GM12878 (cell line): ENCODE results near the gene MAP3K7CL. TPM values are rescaled to one million over a fixed set of nuclear protein-coding genes. Genes with fewer than 3 reads are reported as not detected.

Experiments
- ATAC-seq: fragments of 200-7000 bp; cut with Tn5 transposase; 3 replicates; pipeline ENCODE4 v1.9.1; 2020; ENCODE audit warnings: mild to moderate bottlenecking, moderate library complexity
- BruUV-seq: library from RNA; stranded (reverse); fragments of 400-500 nt; replicated peaks from 2 replicates; lab custom pipeline; 2021; lab: Mats Ljungman, UMichigan
- CTCF ChIA-PET: fragments of 300-600 bp; sonication (Branson Sonifier 250); formaldehyde crosslinking; extraction: SDS; loops from one replicate; lab custom pipeline; 2021; ENCODE audit warnings: inconsistent platforms; lab: Yijun Ruan, JAX
- POLR2A ChIA-PET: fragments of 350-600 bp; formaldehyde crosslinking; extraction: SDS; loops from one replicate; lab custom pipeline; 2021; ENCODE audit warnings: inconsistent platforms; lab: Charles Lee
- RAD21 ChIA-PET: fragments of 300-600 bp; sonication (Branson Sonifier 250); formaldehyde crosslinking; loops from one replicate; lab custom pipeline; 2023; ENCODE audit warnings: antibody characterized with exemption; ENCODE audit not compliant: unreplicated experiment; lab: Charles Lee
- SMC1A ChIA-PET: fragments of 300-600 bp; sonication (Branson Sonifier 250); formaldehyde crosslinking; loops from one replicate; lab custom pipeline; 2023; ENCODE audit not compliant: unreplicated experiment, uncharacterized antibody; lab: Charles Lee
- DNase-seq: peaks from one replicate; pipeline ENCODE4 v3.0.0-alpha.2; 2011; ENCODE audit warnings: low read depth, low spot score
- FAIRE-seq: peaks from 3 replicates; lab custom pipeline; 2011; peaks lifted over from hg19 to GRCh38; lab: Jason Lieb, UNC
- H2AFZ ChIP-seq: 2 replicates; pipeline ENCODE4 v1.6.0; 2011; ENCODE audit warnings: low read depth, low read length, control low read depth; ENCODE audit not compliant: control insufficient read depth
- H3K27ac ChIP-seq: 2 replicates; pipeline ENCODE4 v1.5.1; 2011; ENCODE audit warnings: control low read depth; ENCODE audit not compliant: control insufficient read depth, insufficient read depth
- H3K27me3 ChIP-seq, 2 experiments: replicated peaks in 1 of 2; 2 replicates each; pipeline versions ENCODE4 v1.6.0 to v1.6.1; 2011; ENCODE audit warnings: low read length in 1 of 2; ENCODE audit not compliant: control insufficient read depth in 2 of 2, insufficient read depth in 2 of 2
- H3K36me3 ChIP-seq, 2 experiments: 2 replicates each; pipeline ENCODE4 v1.5.1; 2011; ENCODE audit warnings: low read length in 1 of 2; ENCODE audit not compliant: control insufficient read depth in 2 of 2, insufficient read depth in 2 of 2
- H3K4me1 ChIP-seq: 2 replicates; pipeline ENCODE4 v1.6.1; 2011; ENCODE audit warnings: mild to moderate bottlenecking, low read length, moderate library complexity, mixed read lengths; ENCODE audit not compliant: control insufficient read depth, insufficient read depth
- H3K4me2 ChIP-seq: 2 replicates; pipeline ENCODE4 v1.6.0; 2011; ENCODE audit warnings: control low read depth; ENCODE audit not compliant: control insufficient read depth, insufficient read depth
- H3K4me3 ChIP-seq: fragments of 200-600 bp; sonication (generic); 2 replicates; pipeline ENCODE4 v1.5.1; 2016
- H3K79me2 ChIP-seq: 2 replicates; pipeline ENCODE4 v1.6.0; 2011; ENCODE audit warnings: low read length; ENCODE audit not compliant: control insufficient read depth, insufficient read depth
- H3K9ac ChIP-seq: 2 replicates; pipeline ENCODE4 v1.8.0; 2011; ENCODE audit warnings: low read length, control low read depth, mixed read lengths; ENCODE audit not compliant: control insufficient read depth, insufficient read depth
- H3K9me3 ChIP-seq: replicated peaks from 3 replicates; pipeline ENCODE4 v1.5.1; 2011; ENCODE audit warnings: mild to moderate bottlenecking, low read length; ENCODE audit not compliant: control insufficient read depth, insufficient read depth
- H4K20me1 ChIP-seq: 2 replicates; pipeline ENCODE4 v1.6.0; 2011; ENCODE audit not compliant: control insufficient read depth, insufficient read depth
- ATF7 ChIP-seq: fragments of 450-650 bp; IDR thresholded peaks from 2 replicates; pipeline ENCODE4 v1.6.1; 2016; ENCODE audit warnings: low read depth, mild to moderate bottlenecking
- BACH1 ChIP-seq: fragments of 450-650 bp; IDR thresholded peaks from 2 replicates; pipeline ENCODE4 v1.6.1; 2017; ENCODE audit warnings: mild to moderate bottlenecking, borderline replicate concordance
- BRCA1 ChIP-seq: IDR thresholded peaks from 2 replicates; pipeline ENCODE4 v1.6.1; 2011; ENCODE audit warnings: low read depth, low read length, improper control_type of control experiment
- CEBPB ChIP-seq, 2 experiments: fragments of 150-350 bp in 1 of 2; IDR thresholded peaks; 2 replicates each; pipeline ENCODE4 v1.6.1; 2012 to 2014; ENCODE audit warnings: low read depth in 2 of 2, low read length in 2 of 2, borderline replicate concordance in 1 of 2, inconsistent platforms in 1 of 2
- E2F8 ChIP-seq: fragments of 450-650 bp; IDR thresholded peaks from 2 replicates; pipeline ENCODE4 v1.6.1; 2018; ENCODE audit warnings: mild to moderate bottlenecking, low read depth, moderate library complexity; ENCODE audit not compliant: partially characterized antibody
- EZH2 ChIP-seq: IDR thresholded peaks from 2 replicates; pipeline ENCODE4 v1.6.1; 2012; ENCODE audit warnings: low read depth, mild to moderate bottlenecking, control low read depth, inconsistent platforms, low read length, borderline replicate concordance; ENCODE audit not compliant: control insufficient read depth
- FOXM1 ChIP-seq: IDR thresholded peaks from 2 replicates; pipeline ENCODE4 v1.6.1; 2012; ENCODE audit warnings: low read depth, mild to moderate bottlenecking, inconsistent platforms, low read length, moderate library complexity
- HDAC6 ChIP-seq: fragments of 200-600 bp; sonication (generic); IDR thresholded peaks from one replicate; pipeline ENCODE4 v1.8.0; 2017; ENCODE audit warnings: antibody characterized with exemption; ENCODE audit not compliant: unreplicated experiment
- HDGF ChIP-seq: fragments of 450-650 bp; IDR thresholded peaks from 2 replicates; pipeline ENCODE4 v1.6.1; 2016; ENCODE audit warnings: antibody characterized with exemption
- IKZF1 ChIP-seq: fragments of 450-650 bp; conservative IDR thresholded peaks from 2 replicates; pipeline ENCODE4 v1.6.1; 2017; ENCODE audit warnings: antibody characterized with exemption, mild to moderate bottlenecking
- NBN ChIP-seq: fragments of 450-650 bp; IDR thresholded peaks from 2 replicates; pipeline ENCODE4 v1.6.1; 2016
- NR2F1 ChIP-seq: fragments of 450-650 bp; conservative IDR thresholded peaks from 2 replicates; pipeline ENCODE4 v1.6.1; 2017; ENCODE audit warnings: mild to moderate bottlenecking
- POLR2A ChIP-seq: IDR thresholded peaks from 2 replicates; pipeline ENCODE4 v1.6.1; 2011; ENCODE audit warnings: low read depth, mild to moderate bottlenecking, low read length
- RBBP5 ChIP-seq: fragments of 200-600 bp; sonication (generic); conservative IDR thresholded peaks from 2 replicates; pipeline ENCODE4 v1.6.1; 2016
- RCOR1 ChIP-seq: conservative IDR thresholded peaks from 2 replicates; pipeline ENCODE4 v1.6.1; 2012; ENCODE audit warnings: low read depth, low read length, improper control_type of control experiment
- SMAD5 ChIP-seq: IDR thresholded peaks from 2 replicates; pipeline ENCODE4 v1.6.1; 2016; ENCODE audit warnings: antibody characterized with exemption, low read depth
- STAT3 ChIP-seq: IDR thresholded peaks from 2 replicates; pipeline ENCODE4 v1.6.1; 2011; ENCODE audit warnings: low read depth, low read length, improper control_type of control experiment
- WRNIP1 ChIP-seq: IDR thresholded peaks from 2 replicates; pipeline ENCODE4 v1.6.1; 2011; ENCODE audit warnings: low read depth, low read length, improper control_type of control experiment, borderline replicate concordance
- YY1 ChIP-seq: IDR thresholded peaks from 2 replicates; pipeline ENCODE4 v1.6.1; 2011; ENCODE audit warnings: low read depth, mild to moderate bottlenecking, low read length
- WGBS: methylation state at CpG from one replicate; pipeline ENCODE4 v1.1.6; 2016; ENCODE audit warnings: low lambda C conversion rate; ENCODE audit not compliant: insufficient replicate concordance, insufficient coverage; ENCODE audit errors: missing lambda C conversion rate; 5-methylcytosine and 5-hydroxymethylcytosine counted together
- in situ Hi-C: fragments of 300-500 bp; cut with MboI; formaldehyde crosslinking; loops from 9 replicates; pipeline ENCODE4 v1.14.3; 2018; ENCODE audit warnings: mixed read lengths
- intact Hi-C: fragments of 100-400 bp; cut with micrococcal nuclease; formaldehyde crosslinking; loops from one replicate; pipeline ENCODE4 v1.14.2; 2022; ENCODE audit not compliant: unreplicated experiment
- polyA plus RNA-seq, 11 experiments: library from polyadenylated mRNA; depleted of rRNA in 4 of 11; unstranded in 6 of 11; stranded (reverse) in 5 of 11; fragments of >200 nt; fragmentation: Nextera tagmentation in 4 of 11; fragmentation: Illumina TruSeq in 1 of 11; extraction: Ambion mirVana in 4 of 11; extraction: Trizol in 1 of 11; gene quantifications; 1 replicate in 1 of 11; 2 replicates in 10 of 11; pipeline versions ENCODE4 v1.2.1 to v1.2.3, GENCODE V29; 2011 to 2016; ENCODE audit warnings: inconsistent platforms in 2 of 11, missing spikeins in 2 of 11, low read depth in 1 of 11
- total RNA-seq, 4 experiments: library from RNA; depleted of rRNA in 3 of 4; stranded (reverse); fragments of >200 nt in 3 of 4; fragmentation: Illumina TruSeq in 1 of 4; extraction: Trizol in 1 of 4; gene quantifications; 2 replicates each; pipeline versions ENCODE4 v1.2.1 to v1.2.3, GENCODE V29; 2013 to 2021

Gene MAP3K7CL
- total and polyA plus RNA-seq, 10 of the 15 experiments (the other 5 are each of a cell fraction or from before 2014, with no cell fraction given): 3.2 to 19.7 (median 6.6) TPM

- RAD21 ChIA-PET: no interaction called here
- Histone ChIP-seq H3K79me2 (no peaks in the 10 kb centered on the region), H3K27ac (no peak overlapping the region), H3K4me1 (0 out of 2 replicates have a peak, but pooled peaks cover 4% of the 10 kb centered on the region), H3K36me3 (no peaks in the 10 kb centered on the region), H3K9ac (no peak overlapping the region), H3K9me3 (no peaks in the 10 kb centered on the region), H4K20me1 (no peaks in the 10 kb centered on the region), H3K27me3 (no peaks in the 10 kb centered on the region), H3K4me2 (no peak overlapping the region), H3K4me3 (no peak overlapping the region), H2AFZ (no peak overlapping the region)
- POLR2A ChIA-PET: no interaction called here
- 96% methylated on average over 5 of the region's 5 CpGs for WGBS
- no peak for ATAC-seq
- intact Hi-C loops: no loop called here
- no peak for DNase-seq
- FAIRE-seq: no peak
- in situ Hi-C loops: no loop called here
- SMC1A ChIA-PET: interaction anchor here (0.6 kb wide), 1 partner anchor 72 kb away, joined by 4 read pairs; no protein-coding TSS in a partner anchor
- CTCF ChIA-PET: interaction anchor here (0.6 to 1.5 kb wide), 2 partner anchors 9 to 11 kb away, joined by 3 read pairs; no protein-coding TSS in a partner anchor
- no TSS peak for BruUV-seq
- TF ChIP-seq NBN (no peak), STAT3 (no peak), CEBPB (IDR thresholded peaks at IDR 0.05; ENCODE audit: borderline replicate concordance in 1 of 2, low read depth in 2 of 2, low read length in 2 of 2) (no peak), EZH2 (no peak), POLR2A (no peak), HDGF (no peak)
Observed at GRCh38 chr21:29133796-29134195, 3.4 kb downstream of the MAP3K7CL start.

GRCh38 chr21:29135481-29135880, 5.0 kb downstream of the MAP3K7CL start:
- ChIA-PET SMC1A (interaction anchor here (1.0 kb wide), 1 partner anchor 11 kb away, joined by 3 read pairs; no protein-coding TSS in a partner anchor), RAD21 (no interaction called here), POLR2A (no interaction called here), CTCF (interaction anchor here (0.6 kb wide), 1 partner anchor 39 kb away, joined by 3 read pairs; no protein-coding TSS in a partner anchor)
- Histone ChIP-seq H3K36me3 (no peaks in the 10 kb centered on the region), H3K27ac (no peak overlapping the region), H3K4me1 (0 out of 2 replicates have a peak, but pooled peaks cover 4% of the 10 kb centered on the region), H3K79me2 (no peaks in the 10 kb centered on the region), H2AFZ (no peak overlapping the region), H3K4me3 (no peak overlapping the region), H4K20me1 (no peaks in the 10 kb centered on the region), H3K4me2 (no peak overlapping the region), H3K9me3 (no peaks in the 10 kb centered on the region), H3K27me3 (no peaks in the 10 kb centered on the region), H3K9ac (no peak overlapping the region)
- DNase-seq: no peak
- ATAC-seq: no peak
- no peak for FAIRE-seq
- in situ Hi-C loops (no loop called here), intact Hi-C loops (no loop called here)
- no TSS peak for BruUV-seq
- no peak for TF ChIP-seq WRNIP1
- TF ChIP-seq BRCA1: no peak
- TF ChIP-seq HDAC6: no peak
- TF ChIP-seq ATF7: no peak
- TF ChIP-seq SMAD5: no peak
- no peak for TF ChIP-seq IKZF1
- TF ChIP-seq FOXM1: no peak
- TF ChIP-seq BACH1: no peak
- TF ChIP-seq RCOR1: no peak
- TF ChIP-seq E2F8: no peak
- no peak for TF ChIP-seq YY1
- TF ChIP-seq RBBP5: no peak
- TF ChIP-seq NR2F1: no peak
